ENCODE results near the gene FRMD8. TPM values are rescaled to one million over a fixed set of nuclear protein-coding genes. Genes with fewer than 3 reads are reported as not detected.

FRMD8 gene
- total RNA-seq, 1 experiment from 2014 or later, result 18.9 TPM

DNA sequence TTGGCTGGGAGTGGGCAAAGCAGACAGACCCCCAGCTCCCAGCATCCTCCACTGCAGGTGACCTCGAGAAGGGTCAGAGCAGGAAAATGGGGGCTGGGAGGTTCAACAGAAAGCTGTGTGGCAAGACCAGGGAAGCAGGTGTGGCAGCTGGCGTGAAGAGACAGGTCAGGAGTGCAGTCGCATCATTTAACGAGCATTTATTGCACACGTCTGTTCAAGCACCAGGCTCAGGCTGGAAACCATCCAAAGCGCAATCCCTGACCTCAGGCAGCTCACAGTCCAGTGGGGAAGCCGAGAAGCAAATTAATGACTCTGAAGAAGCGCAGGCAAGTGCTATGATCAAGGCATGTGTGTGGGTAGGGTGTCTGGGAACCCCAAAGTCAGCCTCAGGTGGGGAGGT lies 11.4 kb upstream of the FRMD8 start:
- BruUV-seq (replicated peaks), result no TSS peak
- TF ChIP-seq, protein P1, sequence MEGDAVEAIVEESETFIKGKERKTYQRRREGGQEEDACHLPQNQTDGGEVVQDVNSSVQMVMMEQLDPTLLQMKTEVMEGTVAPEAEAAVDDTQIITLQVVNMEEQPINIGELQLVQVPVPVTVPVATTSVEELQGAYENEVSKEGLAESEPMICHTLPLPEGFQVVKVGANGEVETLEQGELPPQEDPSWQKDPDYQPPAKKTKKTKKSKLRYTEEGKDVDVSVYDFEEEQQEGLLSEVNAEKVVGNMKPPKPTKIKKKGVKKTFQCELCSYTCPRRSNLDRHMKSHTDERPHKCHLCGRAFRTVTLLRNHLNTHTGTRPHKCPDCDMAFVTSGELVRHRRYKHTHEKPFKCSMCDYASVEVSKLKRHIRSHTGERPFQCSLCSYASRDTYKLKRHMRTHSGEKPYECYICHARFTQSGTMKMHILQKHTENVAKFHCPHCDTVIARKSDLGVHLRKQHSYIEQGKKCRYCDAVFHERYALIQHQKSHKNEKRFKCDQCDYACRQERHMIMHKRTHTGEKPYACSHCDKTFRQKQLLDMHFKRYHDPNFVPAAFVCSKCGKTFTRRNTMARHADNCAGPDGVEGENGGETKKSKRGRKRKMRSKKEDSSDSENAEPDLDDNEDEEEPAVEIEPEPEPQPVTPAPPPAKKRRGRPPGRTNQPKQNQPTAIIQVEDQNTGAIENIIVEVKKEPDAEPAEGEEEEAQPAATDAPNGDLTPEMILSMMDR (IDR thresholded peaks at IDR 0.05; ENCODE audit: unreplicated experiment), result no peak
- intact Hi-C loops (cut with micrococcal nuclease), result no loop called here
- Mint-ChIP-seq H3K4me3 (ENCODE audit: unreplicated experiment) (no peak overlapping the region), H3K9me3 (ENCODE audit: unreplicated experiment) (no peaks in the 10 kb centered on the region), H3K27me3 (ENCODE audit: insufficient read depth, unreplicated experiment) (no peaks in the 10 kb centered on the region), H3K27ac (ENCODE audit: low read depth, unreplicated experiment) (peak overlapping the region; percentile 69), H3K4me1 (ENCODE audit: insufficient read depth, unreplicated experiment) (peaks cover 22% of the 10 kb centered on the region), H3K36me3 (ENCODE audit: insufficient read depth, unreplicated experiment) (no peaks in the 10 kb centered on the region)
- ChIA-PET CTCF (interaction anchor here (0.6 kb wide), 1 partner anchor 24 kb away, joined by 3 read pairs; no protein-coding TSS in a partner anchor), POLR2A (interaction anchor here (0.7 to 3.3 kb wide), 5 partner anchors 8 to 202 kb away, joined by 3 to 8 read pairs (median 4); partner anchors contain the start of gene NEAT1)
- peak; percentile 40 for DNase-seq (ENCODE audit: unreplicated experiment)

DNA sequence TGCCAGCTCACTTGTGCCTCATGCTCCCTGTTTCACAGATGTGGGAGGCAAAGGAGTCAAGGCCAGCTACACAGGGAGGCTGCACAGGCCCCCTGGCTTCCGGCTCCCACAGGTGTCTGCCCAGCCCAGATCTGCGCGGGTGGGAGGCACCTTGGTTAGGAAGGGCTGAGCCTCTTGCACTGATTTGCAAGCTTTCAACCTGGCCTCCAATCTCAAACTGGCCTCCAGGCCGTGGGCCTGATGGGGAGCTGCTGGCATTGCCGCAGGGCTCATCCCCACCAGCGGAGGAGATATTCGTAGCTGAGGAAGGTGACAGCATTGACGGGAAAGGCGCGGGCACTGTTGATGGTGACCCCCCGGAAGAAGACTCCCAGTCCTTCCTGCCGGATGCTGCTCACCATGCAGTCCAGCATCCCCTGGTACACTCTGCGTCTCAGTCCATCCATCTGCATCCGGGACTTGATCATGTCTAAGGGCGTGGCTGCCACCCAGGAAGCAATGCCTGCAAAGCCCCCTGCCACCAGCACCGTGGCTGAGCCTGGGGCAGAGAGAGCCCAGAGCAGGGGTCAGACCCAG lies 10.2 kb upstream of the FRMD8 start:
- TF ChIP-seq, protein P1 (IDR thresholded peaks at IDR 0.05; ENCODE audit: unreplicated experiment), result no peak
- no peaks in the 10 kb centered on the region for H3K36me3 Mint-ChIP-seq (ENCODE audit: insufficient read depth, unreplicated experiment)
- intact Hi-C loops (cut with micrococcal nuclease), result no loop called here
- BruUV-seq (replicated peaks), result no TSS peak
- H3K27me3 Mint-ChIP-seq (ENCODE audit: insufficient read depth, unreplicated experiment), result no peaks in the 10 kb centered on the region
- H3K4me1 Mint-ChIP-seq (ENCODE audit: insufficient read depth, unreplicated experiment), result peaks cover 14% of the 10 kb centered on the region
- H3K4me3 Mint-ChIP-seq (ENCODE audit: unreplicated experiment), result no peak overlapping the region
- no peaks in the 10 kb centered on the region for H3K9me3 Mint-ChIP-seq (ENCODE audit: unreplicated experiment)
- no peak overlapping the region for H3K27ac Mint-ChIP-seq (ENCODE audit: low read depth, unreplicated experiment)
- CTCF ChIA-PET, result interaction anchor here (0.7 kb wide), 1 partner anchor 207 kb away, joined by 3 read pairs; no protein-coding TSS in a partner anchor
- no peak for DNase-seq (ENCODE audit: unreplicated experiment)
- POLR2A ChIA-PET, result interaction anchor here (0.8 to 1.2 kb wide), 2 partner anchors 9 to 40 kb away, joined by 3 read pairs; no protein-coding TSS in a partner anchor

DNA sequence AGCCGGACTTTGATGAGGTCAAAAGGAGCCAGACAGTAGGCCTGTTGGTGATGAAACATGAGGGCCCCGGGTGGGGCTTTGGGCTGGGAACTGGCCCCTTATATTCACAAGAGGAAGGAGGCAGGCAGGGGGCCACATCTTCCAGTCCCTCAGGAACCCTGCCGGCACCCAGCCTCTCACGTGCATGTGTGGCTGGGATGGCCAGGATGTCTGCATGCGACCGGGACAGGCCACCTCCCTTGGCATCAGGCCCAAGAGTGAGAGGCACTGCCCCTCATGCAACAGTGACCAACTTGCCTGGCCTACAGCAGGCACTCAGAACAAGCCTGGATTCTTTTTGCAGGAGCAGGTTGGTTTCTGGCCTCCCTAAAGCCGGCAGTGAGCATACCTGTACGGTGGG lies 9.4 kb upstream of the FRMD8 start:
- no peak overlapping the region for H3K27ac Mint-ChIP-seq (ENCODE audit: low read depth, unreplicated experiment)
- ChIA-PET CTCF (no interaction called here), POLR2A (interaction anchor here (12.1 kb wide), 1 partner anchor 125 kb away, joined by 342 read pairs; the partner anchor contains the start of gene MALAT1)
- intact Hi-C loops (cut with micrococcal nuclease), result no loop called here
- H3K4me1 Mint-ChIP-seq (ENCODE audit: insufficient read depth, unreplicated experiment), result peaks cover 11% of the 10 kb centered on the region
- H3K27me3 Mint-ChIP-seq (ENCODE audit: insufficient read depth, unreplicated experiment), result no peaks in the 10 kb centered on the region
- no peaks in the 10 kb centered on the region for H3K36me3 Mint-ChIP-seq (ENCODE audit: insufficient read depth, unreplicated experiment)
- TF ChIP-seq, protein P1 (IDR thresholded peaks at IDR 0.05; ENCODE audit: unreplicated experiment), result no peak
- H3K9me3 Mint-ChIP-seq (ENCODE audit: unreplicated experiment), result no peaks in the 10 kb centered on the region
- no peak overlapping the region for H3K4me3 Mint-ChIP-seq (ENCODE audit: unreplicated experiment)
- no peak for DNase-seq (ENCODE audit: unreplicated experiment)
- BruUV-seq (replicated peaks), result no TSS peak

DNA sequence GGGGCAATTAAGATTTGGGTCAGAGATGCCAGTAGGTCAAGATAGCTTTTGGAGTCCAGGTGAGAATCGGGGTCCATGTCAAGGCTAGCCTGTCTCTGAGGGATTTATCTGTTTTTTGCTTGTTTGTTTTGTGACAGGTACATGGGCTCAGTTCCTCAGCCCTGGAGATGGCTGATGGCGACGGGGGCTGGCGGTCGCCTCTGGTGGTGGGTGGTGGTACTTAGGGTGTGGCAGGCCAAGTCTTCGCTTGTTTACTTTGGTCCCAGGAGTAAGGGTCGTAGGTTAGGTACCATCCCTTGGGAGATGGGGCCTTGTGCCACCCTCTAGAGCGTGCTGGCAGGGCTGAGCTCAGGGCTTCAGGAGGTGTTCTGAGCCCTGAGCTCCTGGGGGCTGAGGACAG lies 8.7 kb upstream of the FRMD8 start:
- Mint-ChIP-seq H3K27me3 (ENCODE audit: insufficient read depth, unreplicated experiment) (no peaks in the 10 kb centered on the region), H3K36me3 (ENCODE audit: insufficient read depth, unreplicated experiment) (peaks cover 4% of the 10 kb centered on the region), H3K9me3 (ENCODE audit: unreplicated experiment) (no peaks in the 10 kb centered on the region), H3K27ac (ENCODE audit: low read depth, unreplicated experiment) (no peak overlapping the region), H3K4me1 (ENCODE audit: insufficient read depth, unreplicated experiment) (peaks cover 16% of the 10 kb centered on the region), H3K4me3 (ENCODE audit: unreplicated experiment) (no peak overlapping the region)
- ChIA-PET CTCF (interaction anchor here (1.0 to 1.2 kb wide), 2 partner anchors 48 to 139 kb away, joined by 3 to 4 read pairs; no protein-coding TSS in a partner anchor), POLR2A (interaction anchor here (0.7 to 14.8 kb wide), 4 partner anchors 10 to 935 kb away, joined by 3 to 426 read pairs (median 173); partner anchors contain the start of genes MALAT1 and NEAT1)
- TF ChIP-seq, protein P1 (IDR thresholded peaks at IDR 0.05; ENCODE audit: unreplicated experiment), result no peak
- BruUV-seq (replicated peaks), result no TSS peak
- intact Hi-C loops (cut with micrococcal nuclease), result no loop called here
- no peak for DNase-seq (ENCODE audit: unreplicated experiment)

Measured in MCF 10A (cell line).